HG03565 (cell line): Measurements from ENCODE around the gene PLPP4.

Source experiments
- ATAC-seq: cut with Tn5 transposase; IDR thresholded peaks from one replicate; pipeline ENCODE4 v1.9.1; 2021; ENCODE audit warnings: mild to moderate bottlenecking, moderate library complexity; ENCODE audit not compliant: unreplicated experiment

Gene PLPP4

DNA sequence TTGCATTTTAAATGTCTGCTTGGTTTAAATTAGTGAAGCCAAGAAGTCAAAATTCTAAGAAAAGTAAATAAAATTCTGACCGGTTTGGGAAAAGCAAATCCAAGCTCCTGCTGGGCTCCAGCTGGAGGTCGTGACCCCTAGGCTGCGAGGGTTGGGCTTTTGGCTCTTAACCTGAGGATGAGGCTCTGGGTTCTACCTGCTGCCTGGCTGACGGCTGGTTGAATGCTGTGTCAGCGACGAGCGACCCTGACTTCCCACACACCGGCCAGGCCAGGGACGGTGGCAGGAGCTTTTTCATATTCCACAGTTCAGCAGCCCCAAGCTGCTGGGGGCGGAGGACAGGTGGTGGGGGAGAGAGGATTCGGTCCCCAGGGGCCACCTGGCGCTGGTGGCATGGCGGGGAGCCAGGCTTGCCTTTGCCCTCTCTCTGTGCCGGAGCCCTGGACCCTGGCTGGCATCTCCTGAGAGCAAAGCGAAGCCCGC is 843 bp upstream of the PLPP4 start:
- ATAC-seq = no peak

DNA sequence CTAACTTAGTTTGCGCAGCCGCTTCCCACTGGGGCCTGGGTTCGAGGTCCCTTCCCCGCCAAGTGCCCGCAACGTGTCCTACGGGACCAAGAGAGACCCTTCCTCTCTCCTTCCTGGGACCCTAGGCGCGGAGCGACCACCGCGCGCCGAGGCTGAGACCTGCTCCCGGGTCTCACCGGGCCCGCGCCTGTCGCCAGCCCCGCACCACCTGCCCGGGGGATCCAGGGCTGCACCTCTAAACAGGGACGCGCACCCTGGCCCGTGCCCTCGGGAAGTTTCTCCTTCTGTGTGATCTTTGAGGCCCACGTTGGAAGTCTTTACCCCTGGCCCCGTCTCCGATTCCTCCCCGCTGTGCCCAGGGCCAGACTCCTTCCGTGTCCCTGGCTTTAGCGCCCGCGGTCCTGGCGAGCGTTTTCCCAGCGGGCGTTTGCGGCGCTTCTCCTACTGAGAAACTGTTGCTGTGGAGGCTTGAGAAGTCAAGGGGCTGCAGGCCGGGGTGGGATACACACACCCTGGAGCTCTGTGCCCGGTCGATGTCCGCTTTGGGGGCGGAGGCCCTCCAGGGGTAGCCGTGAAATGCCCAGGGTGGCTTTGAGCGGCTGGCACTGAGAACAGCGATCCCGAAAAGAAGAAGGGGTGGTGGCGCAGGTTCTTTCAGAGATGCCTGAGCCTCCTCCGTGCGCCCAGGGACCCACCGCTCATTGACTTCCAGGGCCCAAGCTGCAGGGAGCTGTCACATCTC is 575 bp downstream of the PLPP4 start:
- no peak for ATAC-seq

- ATAC-seq = no peak
Observed at GRCh38 chr10:120458432-120458831, 1.4 kb downstream of the PLPP4 start.

DNA sequence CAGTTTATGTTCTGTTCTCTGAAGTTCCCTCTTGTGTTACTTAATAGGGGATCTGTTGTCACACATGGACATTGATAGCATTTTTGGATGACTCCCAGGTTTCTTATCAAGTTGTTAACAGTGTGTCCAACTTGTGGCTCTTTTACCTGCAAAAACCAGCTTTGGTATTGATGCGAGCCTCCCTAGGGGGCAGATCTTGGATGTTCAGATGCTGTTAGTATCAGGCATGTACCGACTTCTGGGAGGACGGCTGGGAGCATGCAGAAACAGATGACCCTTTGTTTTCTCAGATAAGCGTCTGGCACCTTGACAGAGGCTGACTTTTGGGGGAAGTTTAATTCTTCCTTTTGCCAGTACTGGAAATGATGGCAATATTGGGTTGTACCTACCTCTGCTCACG is 2.2 kb downstream of the PLPP4 start:
- ATAC-seq = no peak

- no peak for ATAC-seq
Observed at GRCh38 chr10:120460186-120460585, 3.2 kb downstream of the PLPP4 start.

DNA sequence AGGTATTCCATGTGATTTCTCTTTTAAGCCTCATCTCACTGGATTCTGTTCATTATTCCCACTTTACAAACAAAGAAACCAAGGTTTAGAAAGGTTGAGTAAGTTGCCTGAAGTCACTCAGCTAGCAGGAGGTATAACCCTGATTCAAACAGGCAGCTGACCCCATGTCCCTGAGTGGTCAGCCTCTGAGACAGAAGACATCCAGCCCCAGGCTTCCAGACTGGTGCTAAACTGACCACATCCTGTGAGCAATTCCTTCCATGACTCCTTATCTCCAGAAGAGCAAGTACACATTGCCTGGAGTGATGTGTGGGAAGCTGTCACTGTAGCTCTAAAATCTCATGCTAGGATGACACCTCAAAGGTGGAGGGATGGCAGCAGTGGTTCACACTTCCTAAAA is 3.7 kb downstream of the PLPP4 start:
- ATAC-seq = no peak

- no peak for ATAC-seq
Observed at GRCh38 chr10:120462018-120462682, 5.1 kb downstream of the PLPP4 start.

GRCh38 chr10:120465138-120465537 is 8.1 kb downstream of the PLPP4 start:
- no peak for ATAC-seq

GRCh38 chr10:120466006-120466405 is 9.0 kb downstream of the PLPP4 start:
- no peak for ATAC-seq

GRCh38 chr10:120473593-120473992 is 16.6 kb downstream of the PLPP4 start:
- ATAC-seq = no peak

GRCh38 chr10:120474956-120475355 is 17.9 kb downstream of the PLPP4 start:
- no peak for ATAC-seq

DNA sequence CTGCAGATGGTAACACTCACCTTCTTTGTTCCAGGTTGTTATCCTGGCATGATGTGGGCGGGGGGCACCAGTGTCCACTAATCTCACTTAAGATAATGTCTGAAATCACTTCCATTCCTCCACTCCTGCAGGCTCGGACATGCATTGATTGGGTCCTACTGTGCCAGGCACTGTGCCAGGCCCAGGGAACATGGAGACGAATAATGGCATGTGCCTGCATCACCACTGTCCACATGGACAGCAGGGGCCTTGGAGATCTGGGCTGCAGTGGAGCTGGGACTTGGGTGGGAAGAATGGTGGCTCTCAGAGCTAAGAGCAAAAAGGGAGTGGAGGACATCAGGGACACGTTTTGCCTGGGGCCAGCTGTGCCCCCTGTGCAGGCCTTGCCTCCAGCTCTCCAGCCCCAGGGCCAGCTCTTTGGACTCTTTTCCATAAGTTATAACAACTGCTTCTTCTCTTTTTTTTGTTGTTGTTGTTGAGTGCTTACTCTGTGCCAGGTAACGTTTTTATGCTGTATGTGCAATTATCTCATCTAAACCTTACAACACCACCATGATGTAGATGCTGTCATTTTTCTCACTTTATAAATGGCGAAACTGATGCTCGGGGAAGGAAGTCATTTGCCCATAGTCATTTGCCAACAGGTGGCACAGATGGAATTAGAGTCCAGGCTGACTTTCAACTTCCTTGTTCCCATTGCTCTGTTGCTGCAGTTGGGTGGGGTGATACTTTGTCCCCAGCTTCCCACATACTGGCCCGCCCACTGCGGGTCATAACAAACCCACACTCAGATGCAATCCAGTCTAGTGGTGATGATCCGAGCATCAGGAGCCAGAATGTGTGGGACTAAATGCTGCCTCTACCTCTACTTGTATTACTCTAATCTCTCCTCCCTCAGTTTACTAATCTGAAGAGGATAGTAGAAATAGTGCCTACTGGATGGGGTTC is 19.1 kb downstream of the PLPP4 start:
- ATAC-seq = no peak

GRCh38 chr10:120477021-120477742 is 20.2 kb downstream of the PLPP4 start:
- ATAC-seq = no peak

DNA sequence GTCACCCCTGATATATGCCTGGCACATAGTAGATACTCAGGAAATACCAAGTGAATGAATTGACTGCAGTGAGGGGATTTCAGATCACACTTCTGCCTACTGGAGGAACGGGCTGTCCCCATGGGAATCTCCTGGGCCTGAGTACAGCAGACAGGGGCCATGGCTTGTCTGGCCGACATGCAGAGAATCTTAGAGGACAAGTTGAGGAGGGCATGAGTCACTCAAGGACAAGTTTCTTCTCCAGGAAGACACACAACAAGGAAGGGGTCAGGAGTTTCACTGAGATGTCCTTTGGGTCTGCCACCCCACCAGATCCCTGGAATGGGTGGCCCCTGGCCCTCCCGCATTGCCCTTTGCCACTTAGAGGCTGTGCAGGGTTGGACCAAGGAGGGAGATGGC is 20.7 kb downstream of the PLPP4 start:
- ATAC-seq = no peak

- no peak for ATAC-seq
Observed at GRCh38 chr10:120478386-120478785, 21.4 kb downstream of the PLPP4 start.

DNA sequence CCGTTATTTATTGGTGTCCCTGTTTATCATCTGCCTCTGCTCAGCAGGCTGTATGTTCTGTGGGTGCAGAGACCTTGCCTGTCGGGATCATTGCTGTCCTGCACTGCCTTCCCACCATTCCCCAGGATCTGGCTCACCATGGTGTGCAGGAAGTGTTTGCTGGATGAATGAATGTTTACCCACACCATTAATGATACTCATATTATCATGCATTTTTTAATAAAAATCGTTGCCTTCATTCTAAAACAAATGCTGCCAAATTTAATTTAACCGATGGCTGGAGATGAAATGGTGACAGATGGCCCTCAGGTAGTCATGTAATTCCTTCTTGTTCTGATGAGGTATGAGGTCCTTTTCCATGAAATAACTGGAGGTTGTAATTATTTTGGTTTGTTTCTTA is 22.5 kb downstream of the PLPP4 start:
- ATAC-seq = no peak

- ATAC-seq = no peak
Observed at GRCh38 chr10:120480065-120480600, 23.1 kb downstream of the PLPP4 start.

- ATAC-seq = no peak
Observed at GRCh38 chr10:120480848-120481247, 23.8 kb downstream of the PLPP4 start.

GRCh38 chr10:120483006-120483405 is 26.0 kb downstream of the PLPP4 start:
- ATAC-seq = no peak

GRCh38 chr10:120483651-120484301 is 26.7 kb downstream of the PLPP4 start:
- no peak for ATAC-seq
